Transverse colon (tissue), 4 donors: Measurements from ENCODE around the gene SRM.
"Not testable (repeated sequence)": the region's sequence is repeated elsewhere in the genome, so short reads cannot be mapped to it uniquely, and the experiment has no call there.

Experiments used
- POLR2AphosphoS5 ChIP-seq, 3 donors: sonication (generic); formaldehyde crosslinking; IDR thresholded peaks; one replicate each; pipeline ENCODE4 v1.6.1; 2016; ENCODE audit warnings: antibody characterized with exemption in 3 of 3
- TF ChIP-seq, protein P1 (sequence below), 5 experiments: fragments of 200-600 bp in 3 of 5; fragments of 450-650 bp in 2 of 5; sonication (generic) in 3 of 5; IDR thresholded peaks; 1 replicate in 2 of 5; 2 replicates in 3 of 5; pipeline ENCODE4 v1.5.1; 2016 to 2017; ENCODE audit warnings: antibody characterized with exemption in 5 of 5, inconsistent platforms in 3 of 5, mild to moderate bottlenecking in 2 of 5, moderate library complexity in 1 of 5

GRCh38 chr1:11100806-11101205 is 41.0 kb upstream of the SRM start:
- TF ChIP-seq, protein P1, sequence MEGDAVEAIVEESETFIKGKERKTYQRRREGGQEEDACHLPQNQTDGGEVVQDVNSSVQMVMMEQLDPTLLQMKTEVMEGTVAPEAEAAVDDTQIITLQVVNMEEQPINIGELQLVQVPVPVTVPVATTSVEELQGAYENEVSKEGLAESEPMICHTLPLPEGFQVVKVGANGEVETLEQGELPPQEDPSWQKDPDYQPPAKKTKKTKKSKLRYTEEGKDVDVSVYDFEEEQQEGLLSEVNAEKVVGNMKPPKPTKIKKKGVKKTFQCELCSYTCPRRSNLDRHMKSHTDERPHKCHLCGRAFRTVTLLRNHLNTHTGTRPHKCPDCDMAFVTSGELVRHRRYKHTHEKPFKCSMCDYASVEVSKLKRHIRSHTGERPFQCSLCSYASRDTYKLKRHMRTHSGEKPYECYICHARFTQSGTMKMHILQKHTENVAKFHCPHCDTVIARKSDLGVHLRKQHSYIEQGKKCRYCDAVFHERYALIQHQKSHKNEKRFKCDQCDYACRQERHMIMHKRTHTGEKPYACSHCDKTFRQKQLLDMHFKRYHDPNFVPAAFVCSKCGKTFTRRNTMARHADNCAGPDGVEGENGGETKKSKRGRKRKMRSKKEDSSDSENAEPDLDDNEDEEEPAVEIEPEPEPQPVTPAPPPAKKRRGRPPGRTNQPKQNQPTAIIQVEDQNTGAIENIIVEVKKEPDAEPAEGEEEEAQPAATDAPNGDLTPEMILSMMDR (IDR thresholded peaks at IDR 0.05), result not testable (repeated sequence)
- TF ChIP-seq POLR2AphosphoS5 (IDR thresholded peaks at IDR 0.05), result not testable (repeated sequence)
